Neural cell (in vitro differentiated cells): Measurements from ENCODE around the gene HK1. TPM values are rescaled to one million over a fixed set of nuclear protein-coding genes. Genes with fewer than 3 reads are reported as not detected.
"Not testable (repeated sequence)": the region's sequence is repeated elsewhere in the genome, so short reads cannot be mapped to it uniquely, and the experiment has no call there.

ENCODE experiments used
- H2AFZ ChIP-seq: fragments of 200-600, 300-800 bp; sonication (generic), shearing (Covaris generic); 2 replicates; pipeline ENCODE4 v1.6.0; 2014; ENCODE audit warnings: low read depth, mild to moderate bottlenecking, antibody characterized with exemption, low read length, moderate library complexity
- H3F3A ChIP-seq: fragments of 200-600 bp; shearing (Covaris generic); 2 replicates; pipeline ENCODE4 v1.6.1; 2016; ENCODE audit warnings: mild to moderate bottlenecking, moderate library complexity, mixed read lengths, antibody characterized with exemption, low read length; ENCODE audit not compliant: insufficient read depth, poor library complexity, severe bottlenecking
- H3K27ac ChIP-seq: fragments of 200-600, 300-800 bp; sonication (generic), shearing (Covaris generic); 2 replicates; pipeline ENCODE4 v1.5.1; 2014; ENCODE audit warnings: mild to moderate bottlenecking, low read length, moderate library complexity
- H3K27me3 ChIP-seq: fragments of 300-800, 200-600 bp; sonication (generic), shearing (Covaris generic); 2 replicates; pipeline ENCODE4 v1.6.0; 2014; ENCODE audit warnings: mild to moderate bottlenecking, low read depth, low read length, moderate library complexity; ENCODE audit not compliant: insufficient read depth
- H3K36me3 ChIP-seq: fragments of 300-800, 200-600 bp; sonication (generic), shearing (Covaris generic); 2 replicates; pipeline ENCODE4 v1.5.1; 2014; ENCODE audit warnings: mild to moderate bottlenecking, antibody characterized with exemption, low read length, moderate library complexity; ENCODE audit not compliant: insufficient read depth
- H3K4me2 ChIP-seq: fragments of 300-800, 200-600 bp; sonication (generic), shearing (Covaris generic); 2 replicates; pipeline ENCODE4 v1.6.0; 2014; ENCODE audit warnings: mild to moderate bottlenecking, low read length
- H3K4me3 ChIP-seq: fragments of 300-800, 200-600 bp; sonication (generic), shearing (Covaris generic); 2 replicates; pipeline ENCODE4 v1.5.1; 2014; ENCODE audit warnings: mild to moderate bottlenecking, low read length, moderate library complexity
- H3K79me2 ChIP-seq: fragments of 200-600 bp; shearing (Covaris generic); replicated peaks from 2 replicates; pipeline ENCODE4 v1.6.0; 2014; ENCODE audit warnings: mild to moderate bottlenecking, low read length, moderate library complexity; ENCODE audit not compliant: insufficient read depth
- H3K9ac ChIP-seq: fragments of 300-800, 200-600 bp; sonication (generic), shearing (Covaris generic); 2 replicates; pipeline ENCODE4 v1.6.1; 2016; ENCODE audit warnings: mild to moderate bottlenecking, low read length, mixed read lengths
- H3K9me2 ChIP-seq: fragments of 200-600 bp; shearing (Covaris generic); 2 replicates; pipeline ENCODE4 v1.6.1; 2016; ENCODE audit warnings: mild to moderate bottlenecking, low read length, mixed read lengths; ENCODE audit not compliant: insufficient read depth
- H3K9me3 ChIP-seq: fragments of 200-600, 300-800 bp; sonication (generic), shearing (Covaris generic); 2 replicates; pipeline ENCODE4 v1.6.1; 2016; ENCODE audit warnings: mild to moderate bottlenecking, mixed run types, low read length, moderate library complexity, mixed read lengths
- H4K20me1 ChIP-seq: fragments of 200-600 bp; shearing (Covaris generic); 2 replicates; pipeline ENCODE4 v1.6.1; 2016; ENCODE audit warnings: mild to moderate bottlenecking, mixed run types; ENCODE audit not compliant: insufficient read depth
- CTCF ChIP-seq: fragments of 450-650 bp; IDR thresholded peaks from 2 replicates; pipeline ENCODE4 v1.5.1; 2014; ENCODE audit warnings: antibody characterized with exemption, mild to moderate bottlenecking, moderate library complexity; ENCODE audit not compliant: poor library complexity, severe bottlenecking
- EP300 ChIP-seq: fragments of 450-650 bp; conservative IDR thresholded peaks from 2 replicates; pipeline ENCODE4 v1.6.1; 2014; ENCODE audit warnings: antibody characterized with exemption, mild to moderate bottlenecking, moderate library complexity; ENCODE audit not compliant: poor library complexity, severe bottlenecking
- EZH2 ChIP-seq: fragments of 200-600, 300-800 bp; shearing (Covaris generic), sonication (generic); IDR thresholded peaks from 2 replicates; pipeline ENCODE4 v1.6.1; 2014; ENCODE audit warnings: antibody characterized with exemption, low read length, borderline replicate concordance, mild to moderate bottlenecking; ENCODE audit not compliant: insufficient read depth, poor library complexity, severe bottlenecking
- MXI1 ChIP-seq: fragments of 450-650 bp; conservative IDR thresholded peaks from 2 replicates; pipeline ENCODE4 v1.6.1; 2014; ENCODE audit warnings: antibody characterized with exemption, mild to moderate bottlenecking; ENCODE audit not compliant: poor library complexity, severe bottlenecking
- POLR2AphosphoS5 ChIP-seq: IDR thresholded peaks from 2 replicates; pipeline ENCODE4 v1.6.1; 2012
- RAD21 ChIP-seq: fragments of 450-650 bp; conservative IDR thresholded peaks from 2 replicates; pipeline ENCODE4 v1.6.1; 2014; ENCODE audit warnings: antibody characterized with exemption, mild to moderate bottlenecking, moderate library complexity
- REST ChIP-seq: IDR thresholded peaks from 2 replicates; pipeline ENCODE4 v1.6.1; 2012; ENCODE audit warnings: borderline replicate concordance
- SMC3 ChIP-seq: fragments of 450-650 bp; conservative IDR thresholded peaks from 2 replicates; pipeline ENCODE4 v1.6.1; 2014; ENCODE audit warnings: antibody characterized with exemption, mild to moderate bottlenecking, moderate library complexity; ENCODE audit not compliant: poor library complexity
- TAF1 ChIP-seq: IDR thresholded peaks from 2 replicates; pipeline ENCODE4 v1.6.1; 2012; ENCODE audit warnings: low read depth
- polyA plus RNA-seq: library from polyadenylated mRNA; depleted of rRNA; stranded (reverse); fragments of >200 nt; gene quantifications from 2 replicates; pipeline ENCODE4 v1.2.3, GENCODE V29; 2014

HK1 gene
- polyA plus RNA-seq, 1 donor from 2014 or later = 60.5 TPM

DNA sequence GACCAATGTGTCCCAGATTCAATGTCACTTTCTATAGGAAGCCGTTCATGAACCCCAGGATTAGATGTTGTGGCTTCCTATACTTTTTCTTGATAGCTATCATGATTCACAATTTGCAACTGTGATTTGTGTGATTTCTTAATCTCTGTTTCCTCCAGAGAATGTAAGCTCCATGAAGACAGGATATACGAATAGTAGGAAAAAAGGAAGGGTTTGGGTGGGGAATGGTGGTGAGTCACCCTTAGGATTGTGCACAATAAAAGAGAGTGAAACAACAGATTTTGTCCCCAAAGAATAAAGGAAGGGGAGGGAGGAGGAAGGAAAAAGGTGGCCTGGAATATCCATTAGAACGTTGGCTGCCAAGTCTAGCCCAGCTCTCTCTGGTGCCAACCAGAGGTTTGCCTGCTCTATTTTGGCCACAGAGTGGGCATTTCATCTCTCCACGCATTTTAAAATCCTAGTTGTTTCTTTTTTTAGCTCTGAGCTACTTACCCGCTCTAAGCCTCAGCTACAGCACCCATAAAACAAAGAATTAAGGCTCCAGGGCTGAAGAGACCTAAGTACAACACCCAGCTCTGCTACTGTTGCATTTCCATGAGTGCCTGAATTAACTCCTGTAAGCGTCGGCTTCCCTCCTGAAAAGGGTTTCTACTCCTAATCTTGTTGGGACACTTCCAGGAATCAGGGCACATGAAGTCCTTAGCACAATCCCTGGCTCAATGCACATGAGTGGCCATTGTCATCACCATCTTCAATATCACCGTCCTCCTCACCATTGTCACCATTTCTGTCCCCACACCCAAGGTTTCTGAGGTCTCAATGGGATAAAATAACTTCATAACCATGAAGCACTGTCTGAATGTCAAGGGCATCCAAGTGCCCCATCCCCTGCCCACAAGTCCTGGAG lies 3.5 kb downstream of the HK1 start:
- Histone ChIP-seq H4K20me1 (no peaks in the 10 kb centered on the region), H3K79me2 (no peaks in the 10 kb centered on the region), H3K9me2 (no peaks in the 10 kb centered on the region), H3K9ac (no peak overlapping the region), H3K4me2 (no peak overlapping the region), H3F3A (no peaks in the 10 kb centered on the region), H3K36me3 (no peaks in the 10 kb centered on the region), H3K27me3 (no peaks in the 10 kb centered on the region), H3K9me3 (no peaks in the 10 kb centered on the region), H2AFZ (no peak overlapping the region), H3K4me3 (no peak overlapping the region), H3K27ac (no peak overlapping the region)
- TF ChIP-seq RAD21 = no peak
- TF ChIP-seq EZH2 = no peak
- no peak for TF ChIP-seq REST
- TF ChIP-seq SMC3 = no peak
- no peak for TF ChIP-seq EP300
- no peak for TF ChIP-seq MXI1
- no peak for TF ChIP-seq TAF1

- H3K9me3 ChIP-seq, H3K27me3 ChIP-seq, H3K4me2 ChIP-seq, H4K20me1 ChIP-seq, H3K9ac ChIP-seq, H3K27ac ChIP-seq, H3K4me3 ChIP-seq, H3F3A ChIP-seq, H3K79me2 ChIP-seq, H3K36me3 ChIP-seq, H3K9me2 ChIP-seq, H2AFZ ChIP-seq: not testable (repeated sequence)
These were observed 6.1 kb downstream of the HK1 start for GRCh38 chr10:69284402-69284801.

DNA sequence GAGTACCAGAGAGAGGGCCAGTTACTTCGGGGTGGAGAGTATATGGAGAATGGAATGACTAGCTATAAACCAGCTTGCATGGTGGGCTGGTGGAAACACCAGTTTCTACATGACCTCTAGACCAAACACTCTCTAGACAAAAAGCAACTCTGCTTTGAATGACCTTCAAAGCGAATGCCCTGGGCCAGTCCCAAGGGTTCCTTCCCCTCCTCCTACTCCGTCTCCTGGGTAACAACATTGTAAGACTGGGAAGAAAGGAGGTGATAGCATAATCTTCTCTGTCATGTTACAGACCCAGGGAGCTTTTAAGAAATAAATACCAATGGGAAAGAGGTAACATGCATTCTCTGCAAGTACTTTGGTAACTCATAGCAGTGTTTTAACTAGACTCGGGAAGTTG lies 7.4 kb downstream of the HK1 start:
- H3K9ac ChIP-seq = no peak overlapping the region
- no peaks in the 10 kb centered on the region for H3F3A ChIP-seq
- no peaks in the 10 kb centered on the region for H3K79me2 ChIP-seq
- H2AFZ ChIP-seq = no peak overlapping the region
- no peaks in the 10 kb centered on the region for H3K9me3 ChIP-seq
- no peaks in the 10 kb centered on the region for H3K9me2 ChIP-seq
- no peaks in the 10 kb centered on the region for H4K20me1 ChIP-seq
- H3K36me3 ChIP-seq = no peaks in the 10 kb centered on the region
- H3K27ac ChIP-seq = no peak overlapping the region
- no peak for TF ChIP-seq REST
- no peak for TF ChIP-seq SMC3
- no peak for TF ChIP-seq POLR2AphosphoS5
- TF ChIP-seq RAD21 = no peak
- TF ChIP-seq CTCF = no peak
- no peak for TF ChIP-seq EP300
- TF ChIP-seq EZH2 = no peak
- H3K27me3 ChIP-seq = no peaks in the 10 kb centered on the region
- H3K4me3 ChIP-seq = no peak overlapping the region
- H3K4me2 ChIP-seq = no peak overlapping the region
